Muscle layer of colon (tissue), 2 donors: Measurements from ENCODE around the gene GTPBP1.

Source experiments
- H3K27ac ChIP-seq: one replicate; pipeline ENCODE4 v1.7.0; 2013; ENCODE audit warnings: low read depth, mild to moderate bottlenecking, low read length, moderate library complexity
- H3K27me3 ChIP-seq, 2 donors: one replicate each; pipeline ENCODE4 v1.7.0; 2013; ENCODE audit warnings: low read length in 2 of 2, mild to moderate bottlenecking in 2 of 2; ENCODE audit not compliant: insufficient read depth in 2 of 2, control insufficient read depth in 1 of 2
- H3K36me3 ChIP-seq: one replicate; pipeline ENCODE4 v1.7.0; 2013; ENCODE audit warnings: mild to moderate bottlenecking, low read length; ENCODE audit not compliant: insufficient read depth
- H3K4me1 ChIP-seq: one replicate; pipeline ENCODE4 v1.7.0; 2013; ENCODE audit warnings: mild to moderate bottlenecking, low read length; ENCODE audit not compliant: insufficient read depth
- H3K4me3 ChIP-seq, 2 donors: one replicate each; pipeline ENCODE4 v1.7.0; 2013; ENCODE audit warnings: low read length in 2 of 2, low read depth in 1 of 2, mild to moderate bottlenecking in 1 of 2, moderate library complexity in 1 of 2
- H3K9ac ChIP-seq: one replicate; pipeline ENCODE4 v1.7.0; 2013; ENCODE audit warnings: low read length
- H3K9me3 ChIP-seq: one replicate; pipeline ENCODE4 v1.7.0; 2013; ENCODE audit warnings: mild to moderate bottlenecking, low read length
- donor health status: abdominal sarcoma.
- donor health status: Adenocarcinoma of cecum.

The GTPBP1 gene

GRCh38 chr22:38694940-38695339, 10.8 kb upstream of the GTPBP1 start:
- Histone ChIP-seq H3K27me3 (no peaks in the 10 kb centered on the region), H3K27ac (no peak overlapping the region), H3K36me3 (peaks cover 5% of the 10 kb centered on the region), H3K9ac (no peak overlapping the region), H3K4me3 (no peak overlapping the region), H3K9me3 (no peaks in the 10 kb centered on the region), H3K4me1 (peaks cover 39% of the 10 kb centered on the region)

GRCh38 chr22:38696606-38697424, 8.9 kb upstream of the GTPBP1 start:
- no peaks in the 10 kb centered on the region for H3K9me3 ChIP-seq
- peak overlapping the region; percentile 66 for H3K27ac ChIP-seq
- H3K9ac ChIP-seq, result no peak overlapping the region
- H3K4me1 ChIP-seq, result peaks cover 44% of the 10 kb centered on the region
- H3K36me3 ChIP-seq, result peaks cover 4% of the 10 kb centered on the region
- no peak overlapping the region for H3K4me3 ChIP-seq
- no peaks in the 10 kb centered on the region for H3K27me3 ChIP-seq

GRCh38 chr22:38697425-38698089, 8.2 kb upstream of the GTPBP1 start:
- peaks cover 44% of the 10 kb centered on the region for H3K4me1 ChIP-seq
- H3K9ac ChIP-seq, result no peak overlapping the region
- no peaks in the 10 kb centered on the region for H3K9me3 ChIP-seq
- no peaks in the 10 kb centered on the region for H3K27me3 ChIP-seq
- no peaks in the 10 kb centered on the region for H3K36me3 ChIP-seq
- H3K4me3 ChIP-seq, result peak overlapping the region in 1 of 2 donors; percentile 13
- H3K27ac ChIP-seq, result peak overlapping the region; percentile 66

GRCh38 chr22:38698407-38699094, 7.2 kb upstream of the GTPBP1 start:
- Histone ChIP-seq H3K27ac (no peak overlapping the region), H3K36me3 (no peaks in the 10 kb centered on the region), H3K27me3 (no peaks in the 10 kb centered on the region), H3K4me1 (peaks cover 44% of the 10 kb centered on the region), H3K9ac (peak overlapping the region; percentile 89), H3K4me3 (peak overlapping the region in 1 of 2 donors; percentile 59), H3K9me3 (no peaks in the 10 kb centered on the region)

GRCh38 chr22:38699143-38699542, 6.6 kb upstream of the GTPBP1 start:
- Histone ChIP-seq H3K27ac (peak overlapping the region; percentile 85), H3K4me3 (peak overlapping the region; percentile 33 to 59), H3K9me3 (no peaks in the 10 kb centered on the region), H3K4me1 (peaks cover 44% of the 10 kb centered on the region), H3K9ac (peak overlapping the region; percentile 89), H3K36me3 (no peaks in the 10 kb centered on the region), H3K27me3 (no peaks in the 10 kb centered on the region)

- H3K27me3 ChIP-seq, result no peaks in the 10 kb centered on the region
- peaks cover 47% of the 10 kb centered on the region for H3K4me1 ChIP-seq
- no peaks in the 10 kb centered on the region for H3K9me3 ChIP-seq
- H3K9ac ChIP-seq, result peak overlapping the region; percentile 89
- H3K27ac ChIP-seq, result peak overlapping the region; percentile 85
- no peaks in the 10 kb centered on the region for H3K36me3 ChIP-seq
- peak overlapping the region; percentile 33 to 59 for H3K4me3 ChIP-seq
Observed at GRCh38 chr22:38699784-38700183, 6.0 kb upstream of the GTPBP1 start.

- no peaks in the 10 kb centered on the region for H3K27me3 ChIP-seq
- H3K4me3 ChIP-seq, result peak overlapping the region; percentile 33 to 59
- peak overlapping the region; percentile 85 for H3K27ac ChIP-seq
- H3K9ac ChIP-seq, result peak overlapping the region; percentile 89
- H3K36me3 ChIP-seq, result no peaks in the 10 kb centered on the region
- peaks cover 50% of the 10 kb centered on the region for H3K4me1 ChIP-seq
- no peaks in the 10 kb centered on the region for H3K9me3 ChIP-seq
Observed at GRCh38 chr22:38700270-38700788, 5.4 kb upstream of the GTPBP1 start.

GRCh38 chr22:38700789-38701628, 4.7 kb upstream of the GTPBP1 start, which contains the start of gene JOSD1:
TSS of gene JOSD1 (minus strand) at chr22:38700943. CDS start at chr22:38699987, 956 bp downstream.
- Histone ChIP-seq H3K36me3 (no peaks in the 10 kb centered on the region), H3K4me3 (peak within 1 kb of the TSS; percentile 40 to 59), H3K4me1 (peaks cover 49% of the 10 kb centered on the region), H3K27me3 (no peaks in the 10 kb centered on the region), H3K9me3 (no peaks in the 10 kb centered on the region), H3K9ac (peak within 1 kb of the TSS; percentile 89), H3K27ac (peak within 1 kb of the TSS; percentile 85)

GRCh38 chr22:38704654-38705234, 1.0 kb upstream of the GTPBP1 start:
- Histone ChIP-seq H3K27ac (peak overlapping the region; percentile 10), H3K9ac (peak overlapping the region; percentile 35), H3K36me3 (peaks cover 6% of the 10 kb centered on the region), H3K27me3 (no peaks in the 10 kb centered on the region), H3K9me3 (no peaks in the 10 kb centered on the region), H3K4me3 (peak overlapping the region in 1 of 2 donors; percentile 35), H3K4me1 (peaks cover 34% of the 10 kb centered on the region)

GRCh38 chr22:38706101-38706900, 557 bp downstream of the GTPBP1 start:
- H3K4me3 ChIP-seq, result peak overlapping the region; percentile 75 to 90
- no peaks in the 10 kb centered on the region for H3K9me3 ChIP-seq
- H3K4me1 ChIP-seq, result peaks cover 35% of the 10 kb centered on the region
- peak overlapping the region; percentile 55 for H3K9ac ChIP-seq
- H3K36me3 ChIP-seq, result peaks cover 10% of the 10 kb centered on the region
- H3K27me3 ChIP-seq, result no peaks in the 10 kb centered on the region
- H3K27ac ChIP-seq, result peak overlapping the region; percentile 89
